BLaER1 treated with 17β-estradiol and CSF1 and Interleukin-3, amounts not matched to agents 10 nM and 100 nM (cell line): ENCODE data around the gene KISS1R.

Experiments used
- H3K27ac ChIP-seq, 11 experiments: shearing (Covaris generic); formaldehyde crosslinking; 2 replicates each; pipeline ENCODE4 v1.8.1; 2022
- H3K27me3 ChIP-seq, 11 experiments: shearing (Covaris generic); formaldehyde crosslinking; 2 replicates each; pipeline ENCODE4 v1.8.1; 2022
- H3K36me3 ChIP-seq, 11 experiments: shearing (Covaris generic); formaldehyde crosslinking; 2 replicates each; pipeline ENCODE4 v1.8.1; 2022
- H3K4me1 ChIP-seq, 10 experiments: shearing (Covaris generic); formaldehyde crosslinking; 2 replicates each; pipeline ENCODE4 v1.8.1; 2022
- H3K4me2 ChIP-seq, 11 experiments: shearing (Covaris generic); formaldehyde crosslinking; 2 replicates each; pipeline ENCODE4 v1.8.1; 2022
- H3K4me3 ChIP-seq, 10 experiments: shearing (Covaris generic); formaldehyde crosslinking; 2 replicates each; pipeline ENCODE4 v1.8.1; 2022
- H3K9ac ChIP-seq, 11 experiments: shearing (Covaris generic); formaldehyde crosslinking; 2 replicates each; pipeline ENCODE4 v1.8.1; 2022
- H3K9me3 ChIP-seq, 11 experiments: shearing (Covaris generic); formaldehyde crosslinking; replicated peaks in 1 of 11; 2 replicates each; pipeline ENCODE4 v1.8.1; 2022
- H4K20me1 ChIP-seq, 11 experiments: shearing (Covaris generic); formaldehyde crosslinking; 2 replicates each; pipeline ENCODE4 v1.8.1; 2022
- Cebpa-rat ChIP-seq, 11 experiments: shearing (Covaris generic); IDR thresholded peaks; 2 replicates each; pipeline ENCODE4 v1.8.1; 2022

The KISS1R gene

DNA sequence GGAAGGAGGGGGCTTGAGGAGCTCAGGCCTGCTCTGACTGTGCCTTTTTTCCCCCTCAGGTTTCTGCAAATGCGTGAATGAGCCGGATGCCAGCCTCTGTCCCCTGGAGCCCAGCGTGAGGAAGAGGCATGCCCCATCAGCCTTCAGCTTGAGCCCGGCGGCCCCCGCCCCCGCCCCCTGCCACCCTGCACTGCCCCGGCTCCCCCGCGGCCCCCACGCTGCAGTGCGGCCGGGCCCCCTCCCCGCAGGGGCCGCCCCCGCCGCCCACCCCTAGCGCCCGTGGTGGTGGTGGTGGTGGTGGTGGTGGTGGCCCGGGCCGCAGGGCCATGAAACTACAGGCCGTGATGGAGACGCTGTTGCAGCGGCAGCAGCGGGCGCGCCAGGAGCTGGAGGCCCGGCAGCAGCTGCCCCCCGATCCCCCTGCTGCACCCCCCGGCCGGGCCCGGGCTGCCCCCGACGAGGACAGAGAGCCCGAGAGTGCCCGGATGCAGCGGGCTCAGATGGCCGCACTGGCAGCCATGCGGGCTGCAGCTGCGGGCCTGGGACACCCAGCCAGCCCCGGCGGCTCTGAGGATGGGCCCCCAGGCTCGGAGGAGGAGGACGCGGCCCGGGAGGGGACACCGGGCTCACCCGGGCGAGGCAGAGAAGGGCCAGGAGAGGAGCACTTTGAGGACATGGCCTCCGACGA, 12.2 kb downstream of the KISS1R start:
- Histone ChIP-seq H3K9ac (peak overlapping the region in 3 of 11 experiments; percentile 92 to 99 (median 93); a peak in 2 of 22 replicates), H3K27ac (peak overlapping the region in 1 of 11 experiments; percentile 18; a peak in 1 of 22 replicates), H3K4me2 (peak overlapping the region in 10 of 11 experiments; percentile 89 to 97 (median 92); a peak in 14 of 22 replicates), H3K9me3 (no peaks in the 10 kb centered on the region), H3K4me1 (peaks cover 50 to 64% (median 55%) of the 10 kb centered on the region in 10 experiments), H3K27me3 (no peaks in the 10 kb centered on the region), H3K36me3 (peaks cover 13 to 59% (median 42%) of the 10 kb centered on the region in 11 experiments; a peak in 20 of 22 replicates), H3K4me3 (0 out of 20 replicates have a peak overlapping the region, but pooled peaks of 1 of the 10 experiments have one; percentile 91), H4K20me1 (peaks cover 39 to 62% (median 56%) of the 10 kb centered on the region in 11 experiments; a peak in 21 of 22 replicates)
- TF ChIP-seq Cebpa-rat (IDR thresholded peaks at IDR 0.05): no peak

- H3K4me3 ChIP-seq: no peak overlapping the region
- H3K4me2 ChIP-seq: peak overlapping the region in 3 of 11 experiments; percentile 15 to 45 (median 42); a peak in 6 of 22 replicates
- H3K36me3 ChIP-seq: peaks cover 18 to 65% (median 43%) of the 10 kb centered on the region in 11 experiments; a peak in 21 of 22 replicates
- no peak overlapping the region for H3K9ac ChIP-seq
- TF ChIP-seq Cebpa-rat (IDR thresholded peaks at IDR 0.05): no peak
- no peaks in the 10 kb centered on the region for H3K9me3 ChIP-seq
- H3K27ac ChIP-seq: no peak overlapping the region
- peaks cover 45 to 67% (median 61%) of the 10 kb centered on the region in 11 experiments; a peak in 21 of 22 replicates for H4K20me1 ChIP-seq
- peaks cover 50 to 65% (median 55%) of the 10 kb centered on the region in 10 experiments for H3K4me1 ChIP-seq
- no peaks in the 10 kb centered on the region for H3K27me3 ChIP-seq
Observed at GRCh38 chr19:929891-930258, 12.7 kb downstream of the KISS1R start.

GRCh38 chr19:931860-932647, 14.9 kb downstream of the KISS1R start:
- H3K27ac ChIP-seq: peak overlapping the region in 10 of 11 experiments; percentile 32 to 68 (median 56); a peak in 19 of 22 replicates
- H3K4me1 ChIP-seq: peaks cover 54 to 86% (median 66%) of the 10 kb centered on the region in 10 experiments
- H3K9ac ChIP-seq: peak overlapping the region; percentile 48 to 68 (median 59); a peak in 20 of 22 replicates
- peaks cover 38 to 86% (median 61%) of the 10 kb centered on the region in 11 experiments for H3K36me3 ChIP-seq
- no peaks in the 10 kb centered on the region for H3K27me3 ChIP-seq
- peak overlapping the region; percentile 80 to 99 (median 94) for H3K4me2 ChIP-seq
- TF ChIP-seq Cebpa-rat (IDR thresholded peaks at IDR 0.05): no peak
- peak overlapping the region in 9 of 10 experiments; percentile 28 to 59 (median 37); a peak in 13 of 20 replicates for H3K4me3 ChIP-seq
- H4K20me1 ChIP-seq: peaks cover 66 to 89% (median 83%) of the 10 kb centered on the region in 11 experiments
- peaks cover 0 to 5% (median 2%) of the 10 kb centered on the region in 11 experiments; a peak in 12 of 22 replicates for H3K9me3 ChIP-seq

- H3K9ac ChIP-seq: peak overlapping the region; percentile 48 to 68 (median 59); a peak in 21 of 22 replicates
- H3K27ac ChIP-seq: peak overlapping the region; percentile 32 to 68 (median 55); a peak in 20 of 22 replicates
- no peak for TF ChIP-seq Cebpa-rat (IDR thresholded peaks at IDR 0.05)
- peaks cover 43 to 95% (median 66%) of the 10 kb centered on the region in 11 experiments for H3K36me3 ChIP-seq
- H3K27me3 ChIP-seq: no peaks in the 10 kb centered on the region
- H4K20me1 ChIP-seq: peaks cover 75 to 96% (median 88%) of the 10 kb centered on the region in 11 experiments
- H3K9me3 ChIP-seq: peaks cover 0 to 10% (median 6%) of the 10 kb centered on the region in 11 experiments; a peak in 12 of 22 replicates
- peaks cover 47 to 93% (median 66%) of the 10 kb centered on the region in 10 experiments for H3K4me1 ChIP-seq
- H3K4me2 ChIP-seq: peak overlapping the region; percentile 80 to 99 (median 94)
- peak overlapping the region; percentile 4 to 59 (median 40); a peak in 17 of 20 replicates for H3K4me3 ChIP-seq
Observed at GRCh38 chr19:932648-933552, 15.8 kb downstream of the KISS1R start.

DNA sequence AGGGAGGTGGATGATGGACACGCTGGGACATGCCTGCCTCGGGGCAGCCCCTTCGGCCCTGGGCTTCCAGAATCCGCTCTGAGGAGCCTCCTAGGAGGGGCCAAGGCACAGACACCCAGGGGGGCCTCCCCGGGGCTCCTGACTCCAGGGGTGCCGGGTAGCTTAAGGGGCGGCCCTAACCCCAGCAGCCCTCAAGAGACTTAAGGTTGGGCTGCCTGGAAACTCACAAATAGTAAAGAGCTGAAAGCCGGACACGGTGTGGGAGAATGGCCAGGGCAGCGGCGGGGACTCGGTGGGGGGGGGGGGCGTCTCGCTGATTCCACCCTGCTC, 16.4 kb downstream of the KISS1R start:
- Histone ChIP-seq H3K9ac (peak overlapping the region; percentile 48 to 68 (median 59); a peak in 20 of 22 replicates), H4K20me1 (peaks cover 77 to 97% (median 88%) of the 10 kb centered on the region in 11 experiments), H3K27ac (peak overlapping the region; percentile 32 to 68 (median 55); a peak in 19 of 22 replicates), H3K4me3 (peak overlapping the region in 9 of 10 experiments; percentile 4 to 59 (median 44); a peak in 15 of 20 replicates), H3K9me3 (peaks cover 0 to 10% (median 6%) of the 10 kb centered on the region in 11 experiments; a peak in 12 of 22 replicates), H3K36me3 (peaks cover 43 to 97% (median 64%) of the 10 kb centered on the region in 11 experiments), H3K4me2 (peak overlapping the region; percentile 80 to 99 (median 94)), H3K27me3 (no peaks in the 10 kb centered on the region), H3K4me1 (peaks cover 46 to 93% (median 66%) of the 10 kb centered on the region in 10 experiments)
- no peak for TF ChIP-seq Cebpa-rat (IDR thresholded peaks at IDR 0.05)

DNA sequence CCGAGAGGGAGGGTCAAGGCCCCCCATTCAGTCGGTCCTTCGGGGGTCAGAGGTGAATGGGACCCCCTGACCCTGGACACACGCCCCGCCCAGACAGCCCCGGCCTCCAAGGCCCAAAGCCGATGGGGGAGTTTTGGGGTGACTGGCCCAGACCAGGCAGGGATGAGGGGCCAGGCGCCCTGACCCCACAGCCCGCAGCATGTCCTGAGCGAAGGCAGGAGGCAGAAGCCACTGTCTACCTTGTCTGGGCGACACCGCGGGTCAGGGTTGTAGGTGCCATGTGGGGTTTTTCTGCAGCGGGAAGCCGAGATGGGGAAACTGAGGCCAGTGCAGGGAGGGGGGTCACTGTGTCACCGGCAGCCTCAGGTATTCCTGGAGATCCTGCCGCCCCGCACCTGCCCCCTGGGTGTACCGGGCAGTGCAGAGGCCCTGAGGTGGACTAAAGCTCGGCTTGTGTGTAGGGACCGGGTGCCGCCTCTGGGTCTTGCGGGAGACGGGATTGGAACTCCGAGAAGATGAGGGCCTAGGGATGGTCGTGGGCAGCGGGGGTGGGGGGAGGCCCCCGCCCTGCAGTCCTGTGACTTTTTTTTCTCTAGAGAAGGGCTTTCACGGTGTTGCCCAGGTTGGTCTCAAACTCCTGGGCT, 17.2 kb downstream of the KISS1R start:
- peak overlapping the region in 2 of 10 experiments; percentile 45 to 53; a peak in 3 of 20 replicates for H3K4me3 ChIP-seq
- no peaks in the 10 kb centered on the region for H3K27me3 ChIP-seq
- H4K20me1 ChIP-seq: peaks cover 80 to 99% (median 91%) of the 10 kb centered on the region in 11 experiments
- peaks cover 50 to 96% (median 68%) of the 10 kb centered on the region in 10 experiments for H3K4me1 ChIP-seq
- H3K27ac ChIP-seq: peak overlapping the region in 9 of 11 experiments; percentile 7 to 68 (median 46); a peak in 9 of 22 replicates
- peak overlapping the region; percentile 80 to 99 (median 94) for H3K4me2 ChIP-seq
- H3K36me3 ChIP-seq: peaks cover 40 to 98% (median 65%) of the 10 kb centered on the region in 11 experiments
- H3K9ac ChIP-seq: peak overlapping the region in 10 of 11 experiments; percentile 25 to 68 (median 48); a peak in 17 of 22 replicates
- H3K9me3 ChIP-seq: peaks cover 0 to 10% (median 6%) of the 10 kb centered on the region in 11 experiments; a peak in 12 of 22 replicates
- TF ChIP-seq Cebpa-rat (IDR thresholded peaks at IDR 0.05): no peak

GRCh38 chr19:934865-935479, 17.8 kb downstream of the KISS1R start:
- H3K27ac ChIP-seq: peak overlapping the region in 9 of 11 experiments; percentile 7 to 68 (median 46); a peak in 12 of 22 replicates
- no peak for TF ChIP-seq Cebpa-rat (IDR thresholded peaks at IDR 0.05)

More at GRCh38 chr19:934865-935479, 17.8 kb downstream of the KISS1R start:
- Histone ChIP-seq H3K9me3 (peaks cover 0 to 10% (median 6%) of the 10 kb centered on the region in 11 experiments; a peak in 12 of 22 replicates), H3K36me3 (peaks cover 34 to 98% (median 65%) of the 10 kb centered on the region in 11 experiments), H3K27me3 (no peaks in the 10 kb centered on the region), H3K4me2 (peak overlapping the region; percentile 80 to 99 (median 94)), H3K4me3 (peak overlapping the region in 2 of 10 experiments; percentile 15 to 53; a peak in 2 of 20 replicates), H3K4me1 (peaks cover 57 to 97% (median 73%) of the 10 kb centered on the region in 10 experiments), H4K20me1 (peaks cover 86 to 99% (median 93%) of the 10 kb centered on the region in 11 experiments), H3K9ac (peak overlapping the region in 10 of 11 experiments; percentile 25 to 68 (median 44); a peak in 15 of 22 replicates)
